Neural cell (in vitro differentiated cells): ENCODE results near the gene CSN1S1.

Source experiments
- EZH2 ChIP-seq: fragments of 200-600, 300-800 bp; shearing (Covaris generic), sonication (generic); IDR thresholded peaks from 2 replicates; pipeline ENCODE4 v1.6.1; 2014; ENCODE audit warnings: antibody characterized with exemption, low read length, borderline replicate concordance, mild to moderate bottlenecking; ENCODE audit not compliant: insufficient read depth, poor library complexity, severe bottlenecking
- MXI1 ChIP-seq: fragments of 450-650 bp; conservative IDR thresholded peaks from 2 replicates; pipeline ENCODE4 v1.6.1; 2014; ENCODE audit warnings: antibody characterized with exemption, mild to moderate bottlenecking; ENCODE audit not compliant: poor library complexity, severe bottlenecking
- POLR2AphosphoS5 ChIP-seq: IDR thresholded peaks from 2 replicates; pipeline ENCODE4 v1.6.1; 2012
- SMC3 ChIP-seq: fragments of 450-650 bp; conservative IDR thresholded peaks from 2 replicates; pipeline ENCODE4 v1.6.1; 2014; ENCODE audit warnings: antibody characterized with exemption, mild to moderate bottlenecking, moderate library complexity; ENCODE audit not compliant: poor library complexity
- TF ChIP-seq, protein P1 (sequence below): fragments of 450-650 bp; IDR thresholded peaks from 2 replicates; pipeline ENCODE4 v1.5.1; 2014; ENCODE audit warnings: antibody characterized with exemption, mild to moderate bottlenecking, moderate library complexity; ENCODE audit not compliant: poor library complexity, severe bottlenecking
- TF ChIP-seq, protein P2 (sequence below): IDR thresholded peaks from 2 replicates; pipeline ENCODE4 v1.6.1; 2012; ENCODE audit warnings: borderline replicate concordance

DNA sequence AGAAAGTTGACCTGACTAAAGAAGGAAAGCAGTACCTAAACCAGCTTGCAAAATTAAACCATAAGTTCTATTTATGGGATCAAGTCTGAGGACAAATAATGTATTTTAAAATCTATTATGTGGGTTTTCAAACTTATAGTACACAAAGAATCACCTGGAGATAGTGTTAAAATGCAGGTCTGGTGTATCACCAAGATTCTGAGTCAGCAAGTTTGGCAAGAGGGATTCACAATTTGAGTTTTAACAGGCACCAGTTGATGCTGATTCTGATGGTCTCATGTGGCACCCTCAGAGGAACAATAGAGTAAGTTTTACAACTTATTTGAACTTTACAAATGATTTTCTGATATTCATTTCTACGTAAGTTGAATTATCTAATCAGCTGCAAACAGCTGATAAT is 55.8 kb downstream of the CSN1S1 start:
- TF ChIP-seq, protein P1, sequence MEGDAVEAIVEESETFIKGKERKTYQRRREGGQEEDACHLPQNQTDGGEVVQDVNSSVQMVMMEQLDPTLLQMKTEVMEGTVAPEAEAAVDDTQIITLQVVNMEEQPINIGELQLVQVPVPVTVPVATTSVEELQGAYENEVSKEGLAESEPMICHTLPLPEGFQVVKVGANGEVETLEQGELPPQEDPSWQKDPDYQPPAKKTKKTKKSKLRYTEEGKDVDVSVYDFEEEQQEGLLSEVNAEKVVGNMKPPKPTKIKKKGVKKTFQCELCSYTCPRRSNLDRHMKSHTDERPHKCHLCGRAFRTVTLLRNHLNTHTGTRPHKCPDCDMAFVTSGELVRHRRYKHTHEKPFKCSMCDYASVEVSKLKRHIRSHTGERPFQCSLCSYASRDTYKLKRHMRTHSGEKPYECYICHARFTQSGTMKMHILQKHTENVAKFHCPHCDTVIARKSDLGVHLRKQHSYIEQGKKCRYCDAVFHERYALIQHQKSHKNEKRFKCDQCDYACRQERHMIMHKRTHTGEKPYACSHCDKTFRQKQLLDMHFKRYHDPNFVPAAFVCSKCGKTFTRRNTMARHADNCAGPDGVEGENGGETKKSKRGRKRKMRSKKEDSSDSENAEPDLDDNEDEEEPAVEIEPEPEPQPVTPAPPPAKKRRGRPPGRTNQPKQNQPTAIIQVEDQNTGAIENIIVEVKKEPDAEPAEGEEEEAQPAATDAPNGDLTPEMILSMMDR = no peak
- TF ChIP-seq, protein P2, sequence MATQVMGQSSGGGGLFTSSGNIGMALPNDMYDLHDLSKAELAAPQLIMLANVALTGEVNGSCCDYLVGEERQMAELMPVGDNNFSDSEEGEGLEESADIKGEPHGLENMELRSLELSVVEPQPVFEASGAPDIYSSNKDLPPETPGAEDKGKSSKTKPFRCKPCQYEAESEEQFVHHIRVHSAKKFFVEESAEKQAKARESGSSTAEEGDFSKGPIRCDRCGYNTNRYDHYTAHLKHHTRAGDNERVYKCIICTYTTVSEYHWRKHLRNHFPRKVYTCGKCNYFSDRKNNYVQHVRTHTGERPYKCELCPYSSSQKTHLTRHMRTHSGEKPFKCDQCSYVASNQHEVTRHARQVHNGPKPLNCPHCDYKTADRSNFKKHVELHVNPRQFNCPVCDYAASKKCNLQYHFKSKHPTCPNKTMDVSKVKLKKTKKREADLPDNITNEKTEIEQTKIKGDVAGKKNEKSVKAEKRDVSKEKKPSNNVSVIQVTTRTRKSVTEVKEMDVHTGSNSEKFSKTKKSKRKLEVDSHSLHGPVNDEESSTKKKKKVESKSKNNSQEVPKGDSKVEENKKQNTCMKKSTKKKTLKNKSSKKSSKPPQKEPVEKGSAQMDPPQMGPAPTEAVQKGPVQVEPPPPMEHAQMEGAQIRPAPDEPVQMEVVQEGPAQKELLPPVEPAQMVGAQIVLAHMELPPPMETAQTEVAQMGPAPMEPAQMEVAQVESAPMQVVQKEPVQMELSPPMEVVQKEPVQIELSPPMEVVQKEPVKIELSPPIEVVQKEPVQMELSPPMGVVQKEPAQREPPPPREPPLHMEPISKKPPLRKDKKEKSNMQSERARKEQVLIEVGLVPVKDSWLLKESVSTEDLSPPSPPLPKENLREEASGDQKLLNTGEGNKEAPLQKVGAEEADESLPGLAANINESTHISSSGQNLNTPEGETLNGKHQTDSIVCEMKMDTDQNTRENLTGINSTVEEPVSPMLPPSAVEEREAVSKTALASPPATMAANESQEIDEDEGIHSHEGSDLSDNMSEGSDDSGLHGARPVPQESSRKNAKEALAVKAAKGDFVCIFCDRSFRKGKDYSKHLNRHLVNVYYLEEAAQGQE = no peak
- TF ChIP-seq POLR2AphosphoS5 (no peak), EZH2 (no peak), MXI1 (no peak), SMC3 (no peak)
